Esophagus mucosa (tissue), 1 donor: ENCODE results near the gene WASHC2A. TPM values are rescaled to one million over a fixed set of nuclear protein-coding genes. Genes with fewer than 3 reads are reported as not detected.
"Not testable (repeated sequence)": the region's sequence is repeated elsewhere in the genome, so short reads cannot be mapped to it uniquely, and the experiment has no call there.

Source experiments
- ATAC-seq: fragments of 200-7000 bp; cut with Tn5 transposase; one replicate; pipeline ENCODE4 v1.9.1; 2020
- total RNA-seq: library from RNA; stranded (reverse); gene quantifications from one replicate; pipeline ENCODE4 v1.2.4, GENCODE V29; 2023
- donor health status: DM: yes; HTN: yes; CAD: no.

WASHC2A gene, protein sequence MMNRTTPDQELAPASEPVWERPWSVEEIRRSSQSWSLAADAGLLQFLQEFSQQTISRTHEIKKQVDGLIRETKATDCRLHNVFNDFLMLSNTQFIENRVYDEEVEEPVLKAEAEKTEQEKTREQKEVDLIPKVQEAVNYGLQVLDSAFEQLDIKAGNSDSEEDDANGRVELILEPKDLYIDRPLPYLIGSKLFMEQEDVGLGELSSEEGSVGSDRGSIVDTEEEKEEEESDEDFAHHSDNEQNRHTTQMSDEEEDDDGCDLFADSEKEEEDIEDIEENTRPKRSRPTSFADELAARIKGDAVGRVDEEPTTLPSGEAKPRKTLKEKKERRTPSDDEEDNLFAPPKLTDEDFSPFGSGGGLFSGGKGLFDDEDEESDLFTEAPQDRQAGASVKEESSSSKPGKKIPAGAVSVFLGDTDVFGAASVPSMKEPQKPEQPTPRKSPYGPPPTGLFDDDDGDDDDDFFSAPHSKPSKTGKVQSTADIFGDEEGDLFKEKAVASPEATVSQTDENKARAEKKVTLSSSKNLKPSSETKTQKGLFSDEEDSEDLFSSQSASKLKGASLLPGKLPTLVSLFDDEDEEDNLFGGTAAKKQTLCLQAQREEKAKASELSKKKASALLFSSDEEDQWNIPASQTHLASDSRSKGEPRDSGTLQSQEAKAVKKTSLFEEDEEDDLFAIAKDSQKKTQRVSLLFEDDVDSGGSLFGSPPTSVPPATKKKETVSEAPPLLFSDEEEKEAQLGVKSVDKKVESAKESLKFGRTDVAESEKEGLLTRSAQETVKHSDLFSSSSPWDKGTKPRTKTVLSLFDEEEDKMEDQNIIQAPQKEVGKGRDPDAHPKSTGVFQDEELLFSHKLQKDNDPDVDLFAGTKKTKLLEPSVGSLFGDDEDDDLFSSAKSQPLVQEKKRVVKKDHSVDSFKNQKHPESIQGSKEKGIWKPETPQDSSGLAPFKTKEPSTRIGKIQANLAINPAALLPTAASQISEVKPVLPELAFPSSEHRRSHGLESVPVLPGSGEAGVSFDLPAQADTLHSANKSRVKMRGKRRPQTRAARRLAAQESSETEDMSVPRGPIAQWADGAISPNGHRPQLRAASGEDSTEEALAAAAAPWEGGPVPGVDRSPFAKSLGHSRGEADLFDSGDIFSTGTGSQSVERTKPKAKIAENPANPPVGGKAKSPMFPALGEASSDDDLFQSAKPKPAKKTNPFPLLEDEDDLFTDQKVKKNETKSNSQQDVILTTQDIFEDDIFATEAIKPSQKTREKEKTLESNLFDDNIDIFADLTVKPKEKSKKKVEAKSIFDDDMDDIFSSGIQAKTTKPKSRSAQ (N-terminal part only)
- 19.3 TPM for total RNA-seq

DNA sequence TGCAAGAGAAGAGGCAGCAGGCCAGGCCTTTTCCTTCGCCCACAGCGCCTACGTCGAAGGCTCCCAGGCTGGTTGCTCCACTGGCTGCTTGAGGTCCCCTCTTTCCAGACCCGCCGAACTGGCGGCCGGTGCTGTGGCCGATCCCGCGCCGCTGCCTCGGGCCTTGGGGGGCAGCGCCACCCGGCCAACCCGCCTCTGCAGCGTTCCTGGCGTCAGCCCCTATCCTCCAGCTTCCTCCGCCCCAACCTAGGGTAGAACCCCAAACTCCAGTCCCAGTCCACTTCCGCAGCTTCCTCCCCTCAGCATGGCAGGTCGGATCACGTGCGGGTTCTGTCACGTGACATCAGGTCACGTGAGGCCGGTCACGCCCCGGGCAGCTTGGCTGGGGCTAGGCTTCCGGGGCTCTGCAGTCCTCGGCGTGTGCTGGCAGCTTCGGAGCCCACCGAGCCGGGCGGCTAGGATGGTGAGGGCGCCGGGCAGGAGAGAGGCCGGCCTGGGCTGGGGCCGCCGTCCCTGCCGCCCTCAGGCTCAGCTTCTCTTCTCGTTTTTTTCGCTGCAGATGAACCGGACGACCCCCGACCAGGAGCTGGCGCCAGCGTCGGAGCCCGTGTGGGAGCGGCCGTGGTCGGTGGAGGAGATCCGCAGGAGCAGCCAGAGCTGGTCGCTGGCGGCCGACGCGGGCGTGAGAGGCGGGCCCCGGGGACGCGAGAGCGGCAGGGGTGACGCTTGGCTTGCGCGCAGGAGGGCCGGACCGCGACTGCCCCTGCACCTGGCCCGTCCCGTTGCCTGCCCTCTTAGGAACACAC is at the start of gene WASHC2A:
Gene WASHC2A, plus strand, starts transcription at position 409 of the 806 bp plus-strand sequence. Its CDS starts 52 bp downstream, at position 461.
- ATAC-seq, result peak; percentile 98

DNA sequence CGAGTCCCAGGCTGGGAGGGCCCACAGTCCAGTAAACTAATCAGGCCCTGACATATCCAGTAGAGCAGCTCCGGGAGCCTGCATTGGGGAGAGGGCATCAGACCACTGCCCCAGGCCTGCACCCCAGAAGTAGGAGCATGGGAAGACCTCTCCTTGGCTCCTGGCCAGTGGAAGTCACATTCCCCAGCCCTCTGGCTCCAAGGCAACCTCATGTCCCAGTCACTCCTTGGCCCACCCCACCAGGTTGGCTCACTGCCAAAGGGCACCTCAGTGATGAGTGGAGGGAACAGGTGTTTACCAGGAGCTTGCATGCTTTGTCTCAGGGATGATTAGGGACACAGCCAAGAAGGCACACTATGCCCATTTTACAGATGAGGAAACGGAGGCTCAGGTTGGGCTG is 48.5 kb upstream of the WASHC2A start:
- not testable (repeated sequence) for ATAC-seq

DNA sequence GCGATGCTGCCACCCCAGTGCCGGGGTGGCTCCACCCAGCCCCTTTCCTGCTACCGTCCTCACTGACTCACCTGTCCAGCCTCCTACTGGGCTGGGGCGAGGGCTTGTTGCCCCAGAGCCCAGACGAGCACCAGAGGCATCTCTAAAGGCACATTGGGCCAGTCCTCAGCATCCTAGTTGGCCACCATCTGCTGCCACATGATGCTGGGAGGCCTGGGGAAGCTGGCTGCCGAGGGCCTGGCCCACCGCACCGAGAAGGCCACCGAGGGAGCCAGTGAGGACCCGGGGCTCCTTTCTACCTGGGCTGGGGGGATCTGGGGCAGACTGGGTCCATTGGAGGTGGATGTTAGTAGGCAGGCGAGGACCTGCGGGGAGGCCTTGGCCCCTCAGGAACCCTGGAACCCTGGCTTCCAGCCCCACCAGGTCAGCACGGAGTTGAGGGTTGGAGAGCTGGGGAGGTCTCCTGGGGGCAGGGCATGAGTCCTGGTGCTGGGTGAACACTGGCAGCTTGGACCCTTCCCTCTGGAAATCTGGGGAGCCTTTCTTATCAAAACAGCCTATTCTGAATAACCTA is 47.2 kb upstream of the WASHC2A start:
- not testable (repeated sequence) for ATAC-seq

DNA sequence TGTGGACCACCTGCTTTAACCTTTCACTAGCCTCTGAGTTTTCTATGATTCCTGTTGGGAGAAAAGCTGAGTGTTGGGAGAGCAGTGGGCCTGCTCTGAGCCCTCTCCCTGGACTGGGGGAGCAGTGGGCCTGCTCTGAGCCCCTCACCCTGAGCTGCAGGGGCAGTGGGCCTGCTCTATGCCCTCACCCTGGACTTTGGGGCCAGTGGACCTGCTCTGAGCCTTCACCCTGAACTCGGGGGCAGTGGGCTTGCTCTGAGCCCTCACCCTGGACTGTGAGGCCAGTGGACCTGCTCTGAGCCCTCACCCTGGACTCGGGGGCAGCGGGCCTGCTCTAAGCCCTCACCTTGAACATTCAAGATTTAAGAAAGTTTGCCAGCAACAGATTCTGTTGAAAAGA is 46.1 kb upstream of the WASHC2A start:
- ATAC-seq, result no peak

DNA sequence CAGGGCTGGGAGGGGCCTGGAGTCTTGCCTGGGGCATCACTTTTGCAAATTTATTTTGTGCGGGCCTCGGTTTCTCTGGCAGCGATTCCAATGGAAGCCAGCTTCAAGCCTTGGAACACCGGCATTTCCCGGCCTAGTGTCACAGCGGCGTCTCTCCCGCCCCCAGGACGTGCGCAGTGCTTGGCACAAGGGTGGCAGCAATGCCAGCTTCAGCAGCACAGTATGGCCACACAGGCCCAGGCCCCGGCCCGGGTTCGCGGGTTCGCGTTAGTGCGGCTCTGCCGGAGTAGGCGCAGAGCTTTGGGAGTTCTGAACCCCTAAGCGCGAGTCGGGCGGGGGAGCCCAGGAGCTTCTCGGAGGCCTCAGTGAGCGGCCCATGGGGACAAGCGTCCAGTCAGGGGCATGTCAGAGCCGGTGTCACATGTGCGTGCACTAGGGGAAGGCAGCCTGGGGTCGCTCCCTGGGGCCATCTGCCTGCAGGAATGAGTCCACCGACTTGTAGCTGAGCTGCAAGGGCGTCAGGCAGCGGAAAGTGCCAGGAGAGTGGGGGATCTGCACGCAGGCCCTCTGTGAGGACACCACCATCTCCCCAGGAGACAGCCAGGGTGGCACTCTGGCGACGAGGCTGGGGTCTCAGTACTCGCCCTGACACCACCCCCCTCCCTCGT is 42.9 kb upstream of the WASHC2A start:
- peak; percentile 15 for ATAC-seq

DNA sequence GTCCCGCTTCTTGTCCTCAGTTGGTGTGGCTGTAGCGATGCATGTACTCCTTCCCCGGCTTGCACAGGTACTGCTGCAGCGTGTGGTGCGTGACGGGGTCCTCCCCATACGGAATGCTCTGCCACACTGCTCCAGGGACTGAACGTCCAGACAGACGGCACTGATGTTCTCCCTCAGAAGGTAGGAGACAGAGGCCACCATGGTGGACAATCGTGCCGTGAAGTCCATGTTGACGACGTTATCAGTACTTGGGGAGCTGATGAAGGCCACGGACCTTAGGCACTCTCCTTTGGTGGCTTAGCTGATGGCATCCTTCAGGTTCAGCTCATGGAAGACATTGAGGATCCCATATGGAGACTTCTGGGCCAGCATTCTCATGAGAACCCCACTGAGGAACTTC is 42.1 kb upstream of the WASHC2A start:
- no peak for ATAC-seq

DNA sequence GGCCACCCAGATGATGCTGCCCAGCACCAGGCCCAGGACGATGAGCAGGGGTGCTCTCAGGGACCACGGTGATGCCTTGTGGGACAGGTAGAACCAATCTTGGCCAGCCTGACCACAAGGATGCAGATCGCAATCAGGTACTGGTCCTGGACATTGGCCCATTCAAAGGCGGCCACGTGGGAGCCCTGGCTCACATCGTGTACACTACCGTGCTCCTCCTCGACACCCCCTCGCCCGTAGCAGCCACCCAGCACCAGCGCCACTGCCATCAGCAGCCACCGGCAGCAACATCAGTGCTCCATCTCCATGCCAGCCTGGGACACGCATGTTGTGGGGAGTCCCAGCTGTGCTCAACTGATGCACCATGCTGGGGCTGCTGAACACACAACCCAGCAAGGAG is 40.6 kb upstream of the WASHC2A start:
- ATAC-seq, result no peak

DNA sequence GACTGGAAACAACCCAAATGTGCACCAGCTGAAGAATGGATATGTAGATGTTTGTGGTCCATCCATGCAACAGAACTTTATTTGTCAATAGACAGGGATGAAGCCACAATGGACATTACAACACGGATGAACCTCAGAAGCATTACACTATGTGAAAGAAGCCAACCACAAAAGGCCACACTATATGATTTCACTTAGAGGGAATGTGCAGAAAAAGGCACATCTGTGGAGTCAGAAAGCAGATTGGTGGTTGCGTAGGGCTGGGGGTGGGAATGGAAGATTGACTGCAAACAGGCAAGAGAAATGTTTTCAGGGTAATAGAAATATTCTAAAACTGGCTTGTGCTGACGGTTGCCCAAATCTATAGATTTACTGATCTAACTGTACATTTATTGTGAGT is 34.3 kb upstream of the WASHC2A start:
- no peak for ATAC-seq

DNA sequence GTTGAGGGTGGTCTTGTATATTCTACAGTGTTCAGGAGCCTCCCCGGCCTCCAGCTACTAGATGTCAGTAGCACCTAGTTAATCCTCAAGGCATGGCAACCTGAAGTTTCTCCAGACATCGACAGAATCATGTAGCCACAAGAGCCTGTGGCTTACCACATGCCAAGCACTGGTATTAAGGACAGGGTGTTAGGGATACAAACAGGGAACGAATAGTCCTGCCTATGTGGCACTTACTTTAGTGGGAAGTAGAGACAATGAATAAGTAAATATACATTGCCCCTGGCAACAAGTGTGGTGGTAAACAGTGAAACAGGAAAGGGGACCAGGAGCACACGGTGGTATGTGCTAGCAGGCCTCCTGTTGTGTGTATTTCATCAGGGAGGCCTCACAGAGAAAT is 32.4 kb upstream of the WASHC2A start:
- not testable (repeated sequence) for ATAC-seq

DNA sequence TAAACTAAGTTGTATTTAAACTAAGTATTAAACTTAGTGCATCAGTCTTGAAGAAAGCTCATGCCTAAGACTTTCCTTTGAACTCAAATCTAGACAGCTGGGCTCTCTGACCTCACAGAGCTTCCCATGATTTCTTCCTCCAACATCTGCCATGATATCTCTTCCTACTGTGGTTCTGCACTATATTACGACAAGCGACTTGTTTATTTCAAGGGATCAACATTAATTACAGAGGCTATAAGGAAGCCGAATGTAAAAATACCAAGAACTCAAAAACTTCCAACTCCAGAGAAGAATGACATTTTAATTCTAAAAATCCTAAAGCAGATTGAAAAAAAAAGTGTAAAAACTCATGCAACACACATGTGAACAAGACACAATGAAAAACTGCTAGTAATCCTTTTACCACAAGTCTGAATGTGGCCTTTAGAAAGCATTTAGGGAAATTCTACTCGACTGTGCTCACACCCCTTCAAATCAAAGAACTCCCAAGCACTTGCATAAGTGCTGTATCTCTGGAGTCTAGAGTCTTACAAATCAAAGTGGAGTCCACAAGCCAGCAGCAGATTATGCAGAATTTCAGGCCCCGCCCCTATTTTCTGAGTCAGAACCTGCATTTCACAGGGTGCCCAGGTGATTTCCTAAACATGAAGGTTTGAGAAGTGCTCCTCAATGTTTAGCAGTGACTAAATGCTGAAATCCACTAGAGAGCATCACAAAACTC is 22.7 kb upstream of the WASHC2A start:
- peak; percentile 29 for ATAC-seq

DNA sequence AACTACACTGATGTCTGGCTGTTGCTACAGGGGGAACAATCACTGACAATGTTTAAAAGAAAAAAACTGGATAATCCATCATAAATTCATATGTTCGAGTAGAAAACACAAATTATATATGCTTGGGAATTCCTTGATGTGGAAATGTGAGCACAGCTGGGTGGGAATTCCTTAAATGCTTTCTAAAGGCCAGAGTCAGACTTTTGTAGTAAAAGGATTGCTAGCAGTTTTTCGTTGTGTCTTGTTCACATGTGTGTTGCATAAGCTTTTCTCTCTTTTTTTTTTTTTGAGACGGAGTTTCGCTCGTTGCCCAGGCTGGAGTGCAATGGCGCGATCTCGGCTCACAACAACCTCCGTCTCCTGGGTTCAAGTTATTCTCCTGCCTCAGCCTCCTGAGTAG is 21.3 kb upstream of the WASHC2A start:
- ATAC-seq, result not testable (repeated sequence)

DNA sequence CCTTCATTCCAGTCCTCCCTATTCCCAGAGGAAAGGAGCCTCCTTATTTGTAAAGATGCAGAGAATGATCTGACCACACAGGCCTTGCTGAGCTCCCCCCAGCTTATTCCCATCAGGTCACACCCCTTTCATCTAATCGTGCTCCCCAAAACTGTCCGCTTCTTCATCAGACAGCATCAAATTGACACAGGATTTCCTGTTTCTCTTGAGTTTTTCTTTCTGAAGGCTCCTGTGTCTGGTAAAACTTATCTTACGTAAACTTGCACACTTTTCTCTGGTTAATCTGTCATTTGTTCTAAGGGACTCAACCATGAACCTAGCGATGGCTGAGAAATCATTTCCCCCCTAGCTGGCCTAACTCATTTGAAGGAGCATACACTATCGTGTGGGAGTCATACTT is 20.2 kb upstream of the WASHC2A start:
- not testable (repeated sequence) for ATAC-seq

DNA sequence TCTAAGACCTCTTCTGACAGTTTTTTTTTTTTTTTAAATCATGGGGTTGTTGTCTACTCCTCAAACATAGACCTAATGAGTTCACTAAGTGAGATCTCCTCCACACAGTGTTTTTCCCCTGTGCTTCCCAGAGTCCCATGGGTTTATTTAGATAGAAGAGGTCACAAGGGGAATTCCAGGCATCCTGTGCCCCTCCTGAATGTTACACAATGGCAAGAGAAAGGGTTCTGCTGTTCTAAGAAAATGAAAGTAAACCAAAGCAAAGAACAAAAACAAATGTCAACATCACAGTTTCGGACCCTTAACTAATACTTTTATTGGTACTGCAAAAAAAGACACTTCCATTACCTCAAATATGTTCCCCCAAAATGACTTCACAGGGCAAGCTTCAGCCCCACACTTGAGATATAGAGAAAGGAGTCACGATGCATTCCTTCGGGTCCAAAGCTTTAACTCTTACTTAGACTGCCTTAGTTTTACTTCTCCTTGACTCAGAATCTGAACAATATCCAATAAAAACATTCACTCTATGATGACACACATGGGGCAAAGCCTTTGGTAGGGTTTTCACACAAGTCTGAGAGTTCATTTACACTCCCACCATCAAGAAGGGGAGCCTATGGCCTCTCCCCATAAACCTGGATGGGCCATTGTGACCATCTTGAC is 15.6 kb upstream of the WASHC2A start:
- ATAC-seq, result not testable (repeated sequence)

DNA sequence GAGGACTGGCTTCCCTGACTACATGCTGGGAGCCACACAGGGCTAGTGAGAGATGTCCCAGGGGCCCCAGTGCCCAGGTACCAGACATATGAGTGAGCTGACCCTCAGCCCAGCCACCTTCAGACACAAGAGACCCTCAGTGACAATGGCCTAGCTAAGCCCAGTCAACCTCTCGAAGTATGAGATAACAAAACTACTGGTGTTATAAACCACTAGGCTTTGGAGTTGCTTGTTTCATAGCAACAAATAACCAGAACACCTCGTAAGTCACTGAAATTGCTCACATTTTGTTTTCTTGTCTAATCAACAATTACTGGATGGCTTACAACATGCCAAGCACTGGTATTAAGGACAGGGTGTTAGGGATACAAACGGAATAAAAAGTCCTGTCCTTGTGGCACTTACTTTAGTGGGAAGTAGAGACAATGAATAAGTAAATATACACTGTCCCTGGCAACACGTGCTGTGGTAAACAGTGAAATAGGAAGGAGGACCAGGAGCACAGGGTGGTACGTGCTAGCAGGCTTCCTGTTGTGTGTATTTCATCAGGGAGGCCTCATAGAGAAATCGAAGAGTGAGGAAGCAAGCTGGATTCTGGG is 14.9 kb upstream of the WASHC2A start:
- not testable (repeated sequence) for ATAC-seq

DNA sequence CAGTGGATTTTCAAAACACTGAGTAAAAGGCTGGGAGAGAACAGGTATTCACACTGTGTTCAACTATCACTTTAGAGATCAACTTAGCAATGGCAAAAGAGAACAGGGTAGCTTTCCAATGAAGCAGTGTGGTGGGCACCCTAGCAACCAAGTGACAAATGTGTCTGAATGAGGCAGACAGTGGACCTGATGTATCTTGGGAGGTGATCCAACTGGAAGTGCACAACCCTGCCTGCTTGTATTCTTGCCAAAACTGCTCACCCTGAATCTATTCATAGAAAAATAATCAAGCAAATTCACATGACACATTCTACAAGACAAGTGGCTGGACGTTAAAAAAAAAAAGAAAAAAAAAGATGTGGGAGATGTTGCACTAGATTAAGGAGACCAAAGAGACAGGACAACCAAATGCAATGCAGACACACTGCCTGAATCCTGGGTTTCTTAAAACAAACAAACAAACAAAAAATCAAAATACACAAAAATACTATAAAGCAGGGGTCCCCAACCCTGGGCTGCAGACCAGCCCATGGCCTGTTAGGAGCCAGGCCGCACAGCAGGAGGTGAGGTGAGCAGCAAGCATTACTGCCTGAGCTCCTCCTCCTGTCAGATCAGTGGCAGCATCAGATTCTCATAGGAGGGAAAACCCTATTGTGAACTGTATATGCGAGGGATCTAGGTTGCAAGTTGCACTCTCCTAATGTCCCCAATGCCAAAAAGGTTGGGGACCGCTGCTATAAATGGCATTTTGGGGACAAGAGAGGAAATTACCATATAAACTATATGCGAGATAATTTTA is 12.1 kb upstream of the WASHC2A start:
- ATAC-seq, result not testable (repeated sequence)

DNA sequence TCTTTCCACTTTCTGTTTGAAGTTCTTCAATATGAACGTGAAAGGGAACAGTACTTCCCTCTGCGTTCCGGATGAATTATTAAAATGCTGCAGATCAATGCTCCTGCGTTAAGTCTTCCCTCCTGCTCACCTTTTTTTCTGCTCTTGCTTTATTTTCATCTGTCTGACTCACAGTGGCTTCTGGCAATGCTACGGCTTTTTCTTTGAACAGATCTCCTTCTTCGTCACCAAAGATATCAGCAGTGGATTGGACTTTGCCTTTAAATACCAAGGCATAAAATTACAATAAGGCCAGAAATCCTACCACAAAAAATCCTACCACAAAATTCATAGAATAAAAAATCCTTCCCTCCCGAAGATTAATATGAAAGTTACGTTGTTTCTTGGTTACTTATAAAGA is 11.1 kb upstream of the WASHC2A start:
- not testable (repeated sequence) for ATAC-seq

DNA sequence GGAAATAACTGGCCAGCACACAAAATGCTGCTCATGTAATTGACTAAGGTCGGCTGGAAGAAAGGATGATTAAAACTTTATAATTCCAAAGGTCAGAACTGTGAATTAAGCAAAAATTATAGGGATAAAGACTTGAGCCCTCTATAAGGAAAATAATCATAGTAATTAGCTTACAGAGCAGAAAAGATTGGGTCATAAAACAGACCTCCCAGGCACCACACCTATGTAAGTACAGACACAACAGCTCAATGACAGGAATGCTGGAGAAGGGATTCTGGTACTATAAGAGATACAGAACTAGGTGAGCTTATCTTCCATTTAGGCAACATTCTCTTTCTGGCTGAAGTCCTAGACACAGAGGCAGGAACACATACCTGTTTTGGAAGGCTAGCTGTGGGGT is 9.0 kb upstream of the WASHC2A start:
- ATAC-seq, result not testable (repeated sequence)

DNA sequence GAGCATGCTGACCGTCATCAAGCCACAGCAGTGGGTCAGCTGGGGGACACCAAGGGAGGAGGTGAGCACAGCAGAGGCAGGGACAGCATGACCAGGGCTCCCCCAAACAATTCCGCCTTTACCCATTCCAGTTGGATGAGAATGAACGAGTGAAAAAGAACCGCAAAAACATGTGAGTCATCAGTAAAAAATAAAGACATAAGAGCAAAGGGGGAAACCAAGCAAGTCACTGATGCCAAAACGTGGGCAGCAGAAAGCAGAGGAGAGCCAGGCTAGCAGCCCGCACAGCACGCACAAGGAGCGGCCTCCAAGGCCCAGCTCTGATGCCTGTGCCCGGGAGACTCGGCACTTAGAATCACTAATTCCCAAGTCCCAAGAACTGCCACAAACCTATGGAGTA is 7.8 kb upstream of the WASHC2A start:
- not testable (repeated sequence) for ATAC-seq
